Thyroid gland (tissue), 4 donors: ENCODE data around the gene PKIB. TPM values are rescaled to one million over a fixed set of nuclear protein-coding genes. Genes with fewer than 3 reads are reported as not detected.

ENCODE experiments used
- DNase-seq, 2 donors: peaks; one replicate each; pipeline ENCODE4 v3.0.0-alpha.2; 2019
- H3K27ac ChIP-seq, 3 donors: fragments of 200-600 bp; sonication (generic); 1 replicate in 2 of 3; 2 replicates in 1 of 3; pipeline ENCODE4 v1.5.1; 2016 to 2019; ENCODE audit warnings: mild to moderate bottlenecking in 1 of 3, moderate library complexity in 1 of 3
- H3K27me3 ChIP-seq: fragments of 200-600 bp; sonication (generic); one replicate; pipeline ENCODE4 v1.5.1; 2019
- H3K36me3 ChIP-seq, 2 donors: fragments of 200-600 bp; sonication (generic); one replicate each; pipeline ENCODE4 v1.5.1; 2016 to 2019
- H3K4me1 ChIP-seq, 2 donors: fragments of 200-600 bp; sonication (generic); one replicate each; pipeline ENCODE4 v1.5.1; 2017 to 2019
- H3K4me3 ChIP-seq, 3 donors: fragments of 200-600 bp; sonication (generic); replicated peaks in 1 of 3; 1 replicate in 2 of 3; 2 replicates in 1 of 3; pipeline ENCODE4 v1.5.1; 2016; ENCODE audit warnings: mild to moderate bottlenecking in 1 of 3
- H3K9me3 ChIP-seq: fragments of 200-600 bp; sonication (generic); one replicate; pipeline ENCODE4 v1.5.1; 2017
- POLR2A ChIP-seq, 2 donors: fragments of 450-650 bp; IDR thresholded peaks; one replicate each; pipeline ENCODE4 v1.6.1; 2017; ENCODE audit warnings: antibody characterized with exemption in 2 of 2, mild to moderate bottlenecking in 2 of 2, moderate library complexity in 1 of 2
- whole genome bisulfite sequencing, 2 donors: methylation state at CpG; one replicate each; pipeline ENCODE4 v1.1.5; 2017; 5-methylcytosine and 5-hydroxymethylcytosine counted together
- intact Hi-C: fragments of 100-400 bp; cut with DNase I; formaldehyde crosslinking; loops from one replicate; pipeline ENCODE4 v1.15.1; 2023
- total RNA-seq, 4 donors: library from RNA; depleted of rRNA; stranded (reverse); fragments of >200 nt; gene quantifications; one replicate each; pipeline ENCODE4 v1.2.3, GENCODE V29; 2016
- TF ChIP-seq, protein P1 (sequence below), 6 experiments: fragments of 200-600 bp in 3 of 6; fragments of 450-650 bp in 3 of 6; sonication (generic) in 3 of 6; IDR thresholded peaks; one replicate each; pipeline ENCODE4 v1.5.1; 2016 to 2019; ENCODE audit warnings: antibody characterized with exemption in 6 of 6, mild to moderate bottlenecking in 2 of 6, inconsistent platforms in 1 of 6, moderate library complexity in 1 of 6

Gene PKIB
- total RNA-seq, 4 donors from 2014 or later = 0.83 to 3.0 (median 1.5) TPM

DNA sequence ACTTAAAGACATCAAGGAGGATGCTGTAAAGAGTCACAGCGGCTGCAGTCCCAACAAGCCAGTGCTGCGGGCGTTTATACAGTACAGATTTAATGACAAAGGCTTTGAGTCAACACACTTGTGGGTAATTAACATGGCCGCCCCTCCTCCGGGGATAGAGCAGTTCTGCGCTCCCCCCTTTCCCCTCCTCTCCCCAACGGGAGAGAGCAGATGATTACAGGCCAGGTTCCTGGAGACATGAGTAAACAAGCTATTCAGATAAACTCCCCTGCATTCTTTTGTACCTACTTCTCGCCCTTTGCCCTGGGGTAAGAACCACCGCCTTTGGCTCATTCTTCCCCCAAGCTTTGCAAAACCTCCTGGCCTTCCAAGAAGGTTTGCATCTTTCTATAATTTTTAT, 145.7 kb downstream of the PKIB start:
- intact Hi-C loops = no loop called here
- 74 to 81% methylated on average over 9 of the region's 9 CpGs for WGBS, 2 donors

DNA sequence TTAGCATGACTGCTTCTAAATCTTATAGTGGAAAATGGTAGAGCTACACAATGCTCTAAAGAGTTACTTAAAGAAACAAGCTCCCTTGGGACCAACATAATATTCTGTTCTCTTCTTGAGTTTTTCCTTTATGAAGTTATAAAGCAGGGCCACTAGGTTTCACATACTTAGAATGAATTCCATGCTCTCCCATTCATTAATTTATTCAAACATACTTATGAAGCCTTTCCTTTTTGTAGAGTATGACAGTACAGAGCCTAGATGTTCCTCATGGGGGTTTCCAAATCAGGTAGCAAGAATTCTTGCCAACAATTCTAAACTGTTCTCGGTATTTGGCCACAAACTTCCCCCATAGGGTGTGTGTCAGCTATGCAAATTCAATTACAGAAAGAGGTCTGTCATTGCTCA, 148.7 kb downstream of the PKIB start:
- 58 to 69% methylated on average over 1 of the region's 1 CpG for WGBS, 2 donors
- Histone ChIP-seq H3K36me3 (no peaks in the 10 kb centered on the region), H3K27ac (no peak overlapping the region), H3K27me3 (no peaks in the 10 kb centered on the region), H3K4me3 (no peak overlapping the region), H3K9me3 (no peaks in the 10 kb centered on the region), H3K4me1 (no peaks in the 10 kb centered on the region)
- intact Hi-C loops = no loop called here
- TF ChIP-seq, protein P1, sequence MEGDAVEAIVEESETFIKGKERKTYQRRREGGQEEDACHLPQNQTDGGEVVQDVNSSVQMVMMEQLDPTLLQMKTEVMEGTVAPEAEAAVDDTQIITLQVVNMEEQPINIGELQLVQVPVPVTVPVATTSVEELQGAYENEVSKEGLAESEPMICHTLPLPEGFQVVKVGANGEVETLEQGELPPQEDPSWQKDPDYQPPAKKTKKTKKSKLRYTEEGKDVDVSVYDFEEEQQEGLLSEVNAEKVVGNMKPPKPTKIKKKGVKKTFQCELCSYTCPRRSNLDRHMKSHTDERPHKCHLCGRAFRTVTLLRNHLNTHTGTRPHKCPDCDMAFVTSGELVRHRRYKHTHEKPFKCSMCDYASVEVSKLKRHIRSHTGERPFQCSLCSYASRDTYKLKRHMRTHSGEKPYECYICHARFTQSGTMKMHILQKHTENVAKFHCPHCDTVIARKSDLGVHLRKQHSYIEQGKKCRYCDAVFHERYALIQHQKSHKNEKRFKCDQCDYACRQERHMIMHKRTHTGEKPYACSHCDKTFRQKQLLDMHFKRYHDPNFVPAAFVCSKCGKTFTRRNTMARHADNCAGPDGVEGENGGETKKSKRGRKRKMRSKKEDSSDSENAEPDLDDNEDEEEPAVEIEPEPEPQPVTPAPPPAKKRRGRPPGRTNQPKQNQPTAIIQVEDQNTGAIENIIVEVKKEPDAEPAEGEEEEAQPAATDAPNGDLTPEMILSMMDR (IDR thresholded peaks at IDR 0.05) = no peak
- no peak for TF ChIP-seq POLR2A (IDR thresholded peaks at IDR 0.05)
- DNase-seq = no peak

More for the DNA sequence above, 145.7 kb downstream of the PKIB start:
- Histone ChIP-seq H3K4me1 (no peaks in the 10 kb centered on the region), H3K27ac (no peak overlapping the region), H3K4me3 (no peak overlapping the region), H3K36me3 (no peaks in the 10 kb centered on the region), H3K27me3 (no peaks in the 10 kb centered on the region), H3K9me3 (no peaks in the 10 kb centered on the region)
- DNase-seq = no peak
- TF ChIP-seq POLR2A (IDR thresholded peaks at IDR 0.05) = no peak
- TF ChIP-seq, protein P1 (IDR thresholded peaks at IDR 0.05) = no peak

DNA sequence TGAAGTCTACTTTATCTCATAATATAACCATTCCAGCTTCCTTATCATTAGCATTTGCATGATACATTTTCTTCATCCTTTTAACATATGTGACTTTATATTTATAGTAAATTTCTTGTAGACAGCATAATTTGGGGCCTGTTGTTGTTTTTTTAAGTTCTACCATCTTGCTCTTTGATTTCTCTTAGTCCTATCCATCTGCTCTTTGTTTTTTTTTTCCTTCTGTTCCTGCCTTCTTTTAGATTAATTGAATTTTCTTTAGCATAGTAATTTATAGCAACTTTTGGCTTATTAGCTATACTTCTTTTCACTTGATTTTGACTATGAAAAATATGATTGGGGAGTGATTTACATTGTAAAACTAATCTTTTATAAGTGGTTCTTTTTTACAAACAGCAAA, 150.1 kb downstream of the PKIB start:
- intact Hi-C loops = no loop called here
- Histone ChIP-seq H3K27me3 (no peaks in the 10 kb centered on the region), H3K36me3 (no peaks in the 10 kb centered on the region), H3K9me3 (no peaks in the 10 kb centered on the region), H3K27ac (no peak overlapping the region), H3K4me1 (no peaks in the 10 kb centered on the region), H3K4me3 (no peak overlapping the region)
- DNase-seq = no peak
- TF ChIP-seq, protein P1 (IDR thresholded peaks at IDR 0.05) = no peak
- TF ChIP-seq POLR2A (IDR thresholded peaks at IDR 0.05) = no peak

DNA sequence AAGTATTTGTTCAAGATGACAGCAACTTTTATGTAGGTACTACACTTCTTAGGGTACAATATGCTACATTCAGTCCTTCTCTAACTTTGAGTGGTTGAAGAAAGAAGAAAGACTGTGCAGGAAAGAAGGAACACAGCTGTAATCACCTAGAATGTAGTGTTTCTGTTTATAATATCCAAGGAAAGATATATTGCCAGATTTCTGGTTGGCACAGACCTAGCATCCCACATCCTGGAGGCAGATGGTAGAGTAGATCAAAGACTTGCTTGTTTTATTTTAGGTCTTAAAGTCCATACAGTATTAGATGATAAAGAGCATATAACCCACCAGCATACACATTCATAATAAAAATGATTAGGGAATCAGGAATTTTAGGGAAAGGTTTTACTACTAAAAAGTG, 156.1 kb downstream of the PKIB start:
- no peaks in the 10 kb centered on the region for H3K36me3 ChIP-seq
- no peaks in the 10 kb centered on the region for H3K27me3 ChIP-seq
- H3K4me1 ChIP-seq = no peaks in the 10 kb centered on the region
- TF ChIP-seq, protein P1 (IDR thresholded peaks at IDR 0.05) = no peak
- TF ChIP-seq POLR2A (IDR thresholded peaks at IDR 0.05) = no peak
- intact Hi-C loops = no loop called here
- no peaks in the 10 kb centered on the region for H3K9me3 ChIP-seq
- H3K27ac ChIP-seq = no peak overlapping the region
- no peak for DNase-seq
- H3K4me3 ChIP-seq = no peak overlapping the region

DNA sequence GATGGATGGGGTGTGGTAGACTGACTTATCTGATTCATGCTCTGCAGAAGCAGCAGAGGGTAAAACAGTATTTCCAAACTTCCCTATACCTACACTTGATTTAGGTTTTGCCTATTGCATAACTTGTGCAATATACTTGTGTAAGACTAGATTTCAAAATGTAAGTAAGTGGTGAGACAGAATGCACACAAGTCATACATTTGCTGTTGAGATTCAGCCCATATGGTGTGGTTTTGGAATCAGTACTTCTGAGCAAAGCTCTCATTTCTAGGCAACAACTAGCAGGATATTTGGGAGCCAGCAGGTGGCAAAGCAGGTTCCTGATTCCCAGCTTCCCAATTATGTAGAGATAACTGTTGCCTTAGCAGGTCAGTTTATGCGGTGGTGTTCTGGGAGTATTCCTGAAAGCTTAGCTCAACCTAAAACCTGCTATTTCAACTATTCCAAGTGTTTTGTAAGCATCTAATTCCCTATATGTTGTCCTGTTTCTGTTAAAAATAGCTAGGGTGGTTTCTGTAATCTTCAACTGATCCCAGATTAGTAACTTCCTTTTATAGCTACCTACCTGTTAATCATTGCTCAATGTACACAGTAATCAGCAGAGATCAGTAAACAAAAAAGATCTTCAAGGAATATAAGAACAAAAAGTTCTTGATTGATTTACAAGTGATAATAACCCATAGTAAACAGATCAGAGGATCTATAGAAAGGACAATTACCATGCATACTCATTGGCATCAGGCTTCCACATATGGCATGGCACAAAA, 160.8 kb downstream of the PKIB start:
- H3K27me3 ChIP-seq = no peaks in the 10 kb centered on the region
- H3K4me3 ChIP-seq = no peak overlapping the region
- no peak for DNase-seq
- no peak for TF ChIP-seq POLR2A (IDR thresholded peaks at IDR 0.05)
- TF ChIP-seq, protein P1 (IDR thresholded peaks at IDR 0.05) = no peak
- H3K9me3 ChIP-seq = no peaks in the 10 kb centered on the region
- H3K27ac ChIP-seq = no peak overlapping the region
- 23 to 54% methylated on average over 1 of the region's 1 CpG for WGBS, 2 donors
- H3K36me3 ChIP-seq = no peaks in the 10 kb centered on the region
- no peaks in the 10 kb centered on the region for H3K4me1 ChIP-seq
- intact Hi-C loops = no loop called here
